GM10266 (cell line): ENCODE data around the gene RCBTB1.

Experiments
- DNase-seq: peaks from one replicate; pipeline ENCODE4 v3.0.0; 2012; ENCODE audit errors: extremely low spot score
- CTCF ChIP-seq: IDR thresholded peaks from 2 replicates; pipeline ENCODE4 v1.5.1; 2012; ENCODE audit warnings: mild to moderate bottlenecking, low read depth; ENCODE audit not compliant: control insufficient read depth, insufficient read depth; ENCODE audit errors: missing control alignments

RCBTB1 gene

DNA sequence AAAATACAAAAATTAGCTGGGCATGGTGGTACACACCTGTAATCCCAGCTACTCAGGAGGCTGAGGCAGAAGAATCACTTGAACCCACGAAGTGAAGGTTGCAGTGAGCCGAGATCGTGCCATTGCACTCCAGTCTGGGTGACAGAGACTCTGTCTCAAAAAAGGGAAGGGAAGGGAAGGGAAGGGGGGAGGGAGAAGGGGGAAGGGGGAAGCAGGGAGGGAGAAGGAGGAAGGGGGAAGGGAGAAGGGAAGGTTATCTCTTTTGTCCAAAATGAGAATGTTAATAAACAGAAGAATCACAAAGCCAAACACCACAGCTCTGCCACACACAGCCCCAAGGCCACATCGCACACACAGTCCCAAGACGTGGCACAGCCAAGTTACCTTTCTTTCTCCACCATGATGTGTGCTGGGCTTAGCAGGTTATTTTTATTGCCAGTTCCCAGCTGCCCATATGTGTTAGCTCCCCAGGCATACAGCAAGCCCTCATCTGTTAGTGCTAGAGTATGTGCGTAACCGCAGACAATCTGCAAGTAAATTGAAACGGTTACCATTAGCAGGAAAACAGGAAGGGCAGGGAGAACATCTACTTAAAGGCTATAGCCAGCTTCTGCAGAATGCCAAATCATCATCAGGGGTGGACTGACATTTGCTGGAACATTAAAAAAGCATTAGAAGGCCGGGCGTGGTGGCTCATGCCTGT lies 34.3 kb downstream of the RCBTB1 start:
- no peak for TF ChIP-seq CTCF
- no peak for DNase-seq

- TF ChIP-seq CTCF: no peak
- no peak for DNase-seq
Measured at GRCh38 chr13:49549289-49549688, 36.1 kb downstream of the RCBTB1 start.

GRCh38 chr13:49546561-49546960 lies 38.8 kb downstream of the RCBTB1 start:
- no peak for TF ChIP-seq CTCF

GRCh38 chr13:49545661-49546060 lies 39.7 kb downstream of the RCBTB1 start:
- TF ChIP-seq CTCF: no peak
- DNase-seq: no peak

More at GRCh38 chr13:49546561-49546960, 38.8 kb downstream of the RCBTB1 start:
- no peak for DNase-seq

DNA sequence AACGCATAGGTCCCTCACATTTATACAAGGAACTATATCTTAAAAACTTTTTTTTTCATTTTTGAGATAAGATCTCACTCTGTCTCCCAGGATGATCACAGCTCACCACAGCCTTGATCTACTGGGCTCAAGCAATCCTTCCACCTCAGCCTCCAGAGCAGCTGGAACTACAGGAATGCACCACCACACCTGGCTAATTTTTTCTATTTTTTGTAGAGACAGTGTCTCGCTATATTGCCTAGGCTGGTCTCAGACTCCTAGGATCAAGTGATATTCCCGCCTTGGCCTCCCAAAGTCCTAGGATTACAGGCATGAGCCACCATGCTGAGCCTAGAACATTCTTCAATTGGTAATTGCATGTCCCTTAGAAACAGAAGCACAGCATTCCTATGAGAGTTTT lies 41.7 kb downstream of the RCBTB1 start:
- TF ChIP-seq CTCF: no peak
- DNase-seq: no peak

DNA sequence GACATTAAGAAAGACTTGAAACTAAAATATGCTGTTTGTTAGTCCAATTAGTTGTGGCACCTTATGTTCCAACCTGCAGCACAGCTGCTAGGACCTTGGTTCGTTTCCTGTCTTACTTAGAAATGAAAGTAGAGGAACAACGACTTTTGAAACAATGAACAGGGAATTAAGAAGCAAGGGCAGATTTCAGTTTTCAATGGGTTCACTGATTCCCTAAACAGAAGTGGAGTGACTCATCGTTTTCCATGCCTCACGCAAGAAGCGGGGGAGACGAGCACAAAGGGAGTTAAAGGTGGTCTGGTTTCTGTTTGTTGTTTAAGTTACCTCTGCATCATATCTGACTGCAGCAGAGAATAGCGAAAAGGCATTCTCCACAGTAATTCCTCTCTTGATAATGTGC lies 44.8 kb downstream of the RCBTB1 start:
- no peak for DNase-seq
- TF ChIP-seq CTCF: no peak

DNA sequence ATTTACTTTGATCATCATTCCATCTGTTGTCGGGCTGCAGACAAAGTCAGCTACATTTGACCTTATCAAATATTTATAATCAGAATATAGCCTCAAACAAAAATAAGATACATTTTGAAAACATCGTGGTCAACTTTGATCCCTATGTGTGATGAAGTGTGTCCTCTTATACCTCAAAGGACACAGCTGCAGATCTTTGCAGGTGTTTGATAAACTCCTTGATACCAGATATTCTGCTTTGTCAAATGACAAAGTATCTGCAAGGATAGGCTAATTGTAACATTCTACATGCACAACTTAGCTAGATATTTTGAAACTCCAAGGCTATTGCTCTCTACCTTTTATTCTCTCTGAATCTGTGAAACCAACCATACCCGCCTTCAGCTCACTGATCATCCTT lies 45.6 kb downstream of the RCBTB1 start:
- TF ChIP-seq CTCF: no peak
- no peak for DNase-seq
